GM19395 (cell line): Measurements from ENCODE around the gene ACAA1.
"Not testable (repeated sequence)": the region's sequence is repeated elsewhere in the genome, so short reads cannot be mapped to it uniquely, and the experiment has no call there.

Experiments
- ATAC-seq: cut with Tn5 transposase; IDR thresholded peaks from one replicate; pipeline ENCODE4 v1.9.1; 2021; ENCODE audit warnings: mild to moderate bottlenecking, moderate library complexity; ENCODE audit not compliant: unreplicated experiment

Gene ACAA1

GRCh38 chr3:38136393-38136776 is 542 bp downstream of the ACAA1 start:
- ATAC-seq = no peak

DNA sequence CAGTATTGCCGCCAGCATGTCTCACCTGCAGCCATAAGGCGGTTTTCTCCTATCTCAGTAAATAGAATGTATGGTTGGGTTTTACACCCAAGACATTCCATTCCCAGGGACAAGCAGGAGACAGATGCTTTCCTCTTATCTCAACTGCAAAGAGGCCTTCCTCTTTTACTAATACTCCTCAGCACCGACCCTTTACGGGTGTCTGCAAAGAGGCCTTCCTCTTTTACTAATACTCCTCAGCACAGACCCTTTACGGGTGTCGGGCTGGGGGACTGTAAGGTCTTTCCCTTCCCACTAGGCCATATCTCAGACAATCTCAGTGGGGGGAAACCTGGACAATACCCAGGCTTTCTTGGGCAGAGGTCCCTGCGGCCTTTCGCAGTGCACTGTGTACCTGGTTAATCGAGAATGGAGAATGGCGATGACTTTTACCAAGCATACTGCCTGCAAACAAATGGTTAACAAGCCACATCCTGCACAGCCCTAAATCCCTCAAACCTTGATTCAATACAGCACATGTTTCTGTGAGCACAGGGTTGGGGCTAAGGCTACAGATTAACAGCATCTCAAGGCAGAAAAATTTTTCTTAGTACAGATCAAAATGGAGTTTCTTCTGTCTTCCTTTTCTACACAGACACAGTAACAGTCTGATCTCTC is 1.2 kb downstream of the ACAA1 start:
- ATAC-seq = not testable (repeated sequence)

DNA sequence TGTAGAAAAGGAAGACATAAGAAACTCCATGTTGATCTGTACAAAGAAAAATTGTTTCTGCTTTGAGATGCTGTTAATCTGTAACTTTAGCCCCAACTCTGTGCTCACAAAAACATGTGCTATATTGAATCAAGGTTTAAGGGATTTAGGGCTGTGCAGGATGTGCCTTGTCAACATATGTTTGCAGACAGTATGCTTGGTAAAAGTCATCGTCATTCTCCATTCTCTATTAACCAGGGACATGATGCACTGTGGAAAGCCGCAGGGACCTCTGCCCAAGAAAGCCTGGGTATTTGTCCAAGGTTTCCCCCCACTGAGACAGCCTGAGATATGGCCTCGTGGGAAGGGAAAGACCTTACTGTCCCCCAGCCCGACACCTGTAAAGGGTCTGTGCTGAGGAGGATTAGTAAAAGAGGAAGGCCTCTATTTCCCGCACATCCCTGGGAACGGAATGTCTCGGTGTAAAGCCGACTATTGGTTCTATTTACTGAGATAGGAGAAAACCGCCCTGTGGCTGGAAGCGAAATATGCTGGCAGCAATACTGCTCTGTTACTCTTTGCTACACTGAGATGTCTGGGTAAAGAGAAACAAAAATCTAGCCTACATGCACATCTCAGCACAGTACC is 2.3 kb downstream of the ACAA1 start:
- ATAC-seq = not testable (repeated sequence)

GRCh38 chr3:38133557-38134405 is 3.1 kb downstream of the ACAA1 start:
- ATAC-seq = no peak

DNA sequence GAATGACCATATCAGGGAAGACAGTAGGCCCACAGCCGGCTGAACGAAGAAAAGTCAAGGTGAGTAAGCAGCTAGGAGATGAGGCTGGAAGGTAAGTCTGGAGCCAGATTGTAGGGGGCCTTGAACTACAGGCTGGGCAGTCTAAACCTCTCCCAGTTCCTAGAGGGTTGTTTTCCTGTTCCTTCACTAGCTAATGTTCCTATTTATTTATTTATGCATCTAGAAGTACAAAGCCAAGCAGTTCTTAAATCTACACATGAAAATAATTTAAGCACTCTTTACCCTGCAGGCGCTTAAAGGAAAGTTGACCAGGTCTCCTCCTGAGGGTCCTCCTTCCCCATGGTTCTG is 3.7 kb downstream of the ACAA1 start:
- no peak for ATAC-seq

DNA sequence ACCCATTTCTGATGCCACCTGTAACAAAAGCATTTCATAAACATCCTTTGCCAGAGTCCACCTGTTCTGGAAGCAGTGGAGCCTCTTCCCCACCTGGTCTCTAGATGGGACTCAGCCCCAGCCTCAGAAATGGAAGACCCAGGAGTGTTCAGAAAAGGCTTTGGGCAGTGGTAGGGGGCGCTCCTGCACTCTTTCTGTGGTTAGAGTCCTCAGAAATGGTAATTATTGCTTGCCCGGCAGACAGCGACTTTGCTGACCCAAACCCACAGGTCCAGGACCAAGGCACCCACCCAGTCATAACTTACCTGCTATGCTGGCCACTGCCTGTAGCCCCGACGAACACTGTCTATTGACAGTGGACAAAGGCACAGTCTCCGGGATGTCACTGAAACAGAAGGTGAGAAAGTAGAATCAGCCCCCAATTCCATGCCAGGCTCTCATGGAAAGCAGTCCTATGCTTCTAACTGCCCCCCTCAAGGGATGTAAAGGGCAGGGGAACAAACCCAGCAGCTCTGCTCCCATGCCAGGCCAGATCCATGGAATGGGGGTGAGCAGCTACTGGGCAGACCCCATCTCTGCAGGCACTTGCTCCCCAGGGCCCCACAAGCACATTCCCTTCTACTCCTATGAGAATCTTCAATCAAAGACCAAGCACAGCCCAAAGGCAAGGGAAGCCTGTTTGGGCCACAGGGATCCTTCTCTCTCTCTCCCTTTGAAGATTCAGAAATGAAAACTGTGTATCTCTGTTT is 5.1 kb downstream of the ACAA1 start:
- no peak for ATAC-seq

DNA sequence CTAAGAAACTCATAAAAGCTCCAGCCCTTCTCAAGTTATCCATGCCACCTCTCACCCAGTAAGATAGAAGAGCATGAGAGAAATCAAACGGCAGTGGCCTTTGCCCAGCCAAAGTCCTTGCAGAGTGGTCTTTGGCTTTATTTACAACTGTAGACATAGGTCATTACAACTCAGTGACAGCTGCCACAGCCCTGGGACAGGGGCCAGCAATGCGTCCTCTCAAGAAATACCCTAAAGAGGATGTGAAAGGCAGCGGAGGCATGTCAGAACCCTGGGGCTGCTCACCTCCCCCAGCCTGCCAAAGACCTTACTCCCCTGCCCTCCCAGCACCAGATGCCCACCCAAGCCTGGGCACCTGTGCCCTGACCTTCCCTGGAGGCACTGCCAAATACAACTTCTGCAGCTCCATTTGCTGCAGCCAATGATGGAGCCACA is 6.3 kb downstream of the ACAA1 start:
- no peak for ATAC-seq

- no peak for ATAC-seq
Observed at GRCh38 chr3:38129058-38129457, 7.9 kb downstream of the ACAA1 start.

DNA sequence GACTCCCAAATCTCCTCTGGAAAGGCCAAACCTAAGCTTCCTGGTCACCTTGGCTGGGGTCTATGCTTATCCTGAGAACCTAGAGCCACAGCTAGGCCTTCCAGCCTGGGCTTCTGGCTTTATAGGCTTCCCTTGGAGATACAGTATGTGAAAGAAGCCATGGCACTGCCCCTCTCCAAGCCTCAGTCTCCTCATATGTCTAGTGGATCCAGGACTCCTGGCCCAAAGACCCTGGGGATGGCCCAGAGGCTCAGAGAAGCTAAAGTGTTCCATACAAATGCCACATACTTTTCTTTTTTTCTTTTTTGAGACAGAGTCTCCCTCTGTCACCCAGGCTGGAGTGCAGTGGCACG is 8.6 kb downstream of the ACAA1 start:
- ATAC-seq = no peak

DNA sequence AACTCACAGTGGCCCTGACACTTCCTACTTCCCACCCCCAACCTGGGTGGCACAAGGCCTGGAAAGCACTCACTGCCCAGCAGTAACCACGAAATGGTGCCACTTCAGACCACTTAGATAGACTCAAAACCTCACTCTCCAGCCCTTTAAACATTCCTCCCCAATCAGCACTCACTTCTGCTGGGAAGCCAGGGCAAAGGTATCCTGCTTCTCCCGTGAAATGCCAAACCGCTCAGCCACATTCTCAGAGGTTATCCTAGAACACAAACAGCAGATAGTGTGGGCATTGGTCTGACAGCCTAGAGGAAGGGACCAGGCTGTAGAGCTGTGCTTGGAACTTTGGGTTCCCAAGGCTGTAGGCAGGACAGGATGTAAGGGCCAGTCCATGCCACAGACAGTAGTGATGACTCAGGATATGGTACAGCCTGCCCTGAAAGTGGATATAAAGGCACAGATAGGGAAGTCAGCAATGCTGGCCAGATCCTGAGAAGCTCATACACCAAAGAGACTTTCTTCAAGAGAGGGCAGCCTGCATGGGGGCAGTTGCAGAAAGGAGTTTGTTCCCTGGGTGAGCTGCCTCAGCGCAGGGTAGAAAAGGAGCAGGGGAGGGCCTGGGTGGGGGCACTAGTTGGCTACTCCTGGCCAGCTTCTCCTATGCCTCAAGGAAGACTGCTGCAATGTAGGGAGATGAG is 9.2 kb downstream of the ACAA1 start:
- ATAC-seq = no peak

GRCh38 chr3:38126121-38126892 is 10.6 kb downstream of the ACAA1 start:
- ATAC-seq = no peak

DNA sequence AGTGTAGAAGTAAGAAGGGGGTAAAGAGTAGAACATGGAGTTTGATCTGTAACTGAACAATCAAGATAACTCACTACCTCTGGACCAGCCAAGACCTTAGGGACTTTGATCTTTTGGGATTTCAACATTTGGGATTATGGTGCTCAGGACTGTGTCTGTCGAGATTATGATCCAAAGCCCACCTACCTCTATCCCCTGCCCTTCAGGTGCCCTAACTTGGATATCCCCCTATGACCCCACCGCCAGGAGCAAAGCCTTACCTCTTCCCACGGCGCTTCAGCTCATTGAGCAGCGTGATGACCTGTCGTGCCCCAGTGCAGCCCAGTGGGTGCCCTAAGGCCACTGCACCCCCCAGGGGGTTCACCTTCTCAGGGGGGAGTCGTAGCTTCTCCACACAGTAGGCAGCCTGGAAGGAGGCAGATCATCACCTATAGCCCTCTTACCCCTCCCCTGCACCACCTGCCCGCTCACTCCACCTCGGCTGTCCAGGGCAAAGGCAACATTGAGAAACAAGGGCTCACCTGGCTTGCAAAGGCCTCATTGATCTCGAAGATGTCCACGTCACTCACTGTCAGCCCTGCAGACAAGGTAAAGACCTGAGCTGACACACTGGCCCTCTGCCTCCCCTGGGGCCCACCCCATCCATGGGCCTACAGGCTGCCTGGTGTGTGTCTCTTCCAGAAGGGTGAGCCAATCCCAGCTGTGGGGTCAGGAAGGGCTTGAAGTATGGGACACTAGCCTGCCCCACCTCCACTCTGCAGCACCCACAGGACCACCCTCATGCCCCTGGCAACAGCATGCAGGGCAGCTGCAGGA is 11.4 kb downstream of the ACAA1 start:
- no peak for ATAC-seq

DNA sequence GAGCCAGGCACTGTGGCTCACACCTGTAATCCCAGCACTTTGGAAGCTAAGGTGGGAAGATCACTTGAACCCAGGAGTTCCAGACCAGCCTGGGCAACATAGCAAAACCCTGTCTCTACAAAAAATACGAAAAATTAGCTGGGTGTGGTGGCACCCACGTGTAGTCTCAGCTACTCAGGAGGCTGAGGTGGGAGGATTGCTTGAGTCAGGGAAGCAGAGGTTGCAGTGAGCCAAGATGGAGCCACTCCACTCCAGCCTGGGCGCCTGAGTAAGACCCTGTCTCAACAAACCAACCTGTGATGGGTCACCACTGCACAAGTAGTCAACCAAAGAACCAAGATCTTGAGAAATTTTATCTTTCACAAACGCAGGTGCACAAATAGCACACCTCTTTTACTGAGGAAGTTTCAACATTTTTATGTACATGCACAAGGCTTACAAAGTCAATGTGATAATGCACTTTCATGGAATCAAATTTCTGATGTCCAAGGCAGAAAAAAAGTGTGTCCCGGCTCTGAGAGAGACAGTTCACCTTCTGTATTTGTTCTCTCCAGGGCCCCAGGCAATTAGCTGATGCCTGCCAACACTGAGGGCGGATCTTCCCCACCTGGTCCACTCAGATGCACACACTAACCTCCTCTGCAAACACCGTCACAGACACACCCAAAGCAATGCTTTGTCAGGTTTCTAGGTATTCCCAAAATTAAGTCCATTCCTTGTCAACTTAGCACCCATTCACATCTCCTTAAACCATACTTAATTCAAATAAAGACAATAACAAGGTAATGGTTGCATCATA is 12.4 kb downstream of the ACAA1 start:
- ATAC-seq = no peak

DNA sequence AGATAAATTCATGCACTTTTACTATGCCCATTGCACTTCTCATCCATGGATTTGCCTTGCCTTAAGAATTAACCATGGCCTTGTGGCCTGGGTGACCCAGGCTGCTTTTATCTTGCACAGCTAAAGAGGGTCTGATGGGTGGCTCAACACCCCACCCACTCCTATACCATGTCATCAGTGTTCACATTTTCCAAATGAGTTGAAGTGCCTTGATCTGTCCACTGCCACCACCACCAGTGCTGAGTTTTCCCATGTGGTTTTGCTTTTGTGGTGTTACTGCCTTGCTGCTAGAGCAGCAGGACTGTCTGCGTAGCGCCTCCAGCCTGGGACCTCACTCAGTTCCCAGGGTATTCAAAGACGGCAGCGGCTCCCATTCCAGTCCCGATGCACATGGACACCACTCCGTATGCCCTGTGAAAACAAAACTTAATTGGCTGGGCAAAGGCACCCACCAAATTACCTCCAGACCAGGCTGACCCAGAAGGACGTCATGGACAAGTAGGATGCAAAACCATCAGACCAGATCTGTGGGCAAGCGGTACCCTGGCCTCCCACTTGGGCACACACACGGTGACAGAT is 14.1 kb downstream of the ACAA1 start:
- ATAC-seq = no peak

GRCh38 chr3:38121832-38122461 is 15.0 kb downstream of the ACAA1 start:
- ATAC-seq = no peak

DNA sequence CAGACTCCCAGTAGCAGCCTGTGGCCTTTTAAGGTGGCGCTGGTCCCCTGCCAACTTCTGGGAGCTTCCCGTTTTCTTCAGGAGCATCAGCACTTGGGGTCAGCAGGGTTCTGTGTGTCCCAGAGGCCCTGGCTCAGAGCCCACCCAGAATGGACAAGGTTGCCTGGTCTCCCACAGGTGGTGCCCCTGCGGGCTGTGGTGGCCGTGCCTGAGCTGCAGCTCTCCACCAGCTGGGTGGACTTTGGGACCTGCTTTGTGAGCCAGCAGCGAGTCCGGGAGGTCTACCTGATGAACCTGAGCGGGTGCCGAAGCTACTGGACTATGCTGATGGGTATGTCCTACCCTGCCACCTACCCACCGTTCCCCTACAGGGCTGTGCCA is 15.5 kb downstream of the ACAA1 start:
- no peak for ATAC-seq

DNA sequence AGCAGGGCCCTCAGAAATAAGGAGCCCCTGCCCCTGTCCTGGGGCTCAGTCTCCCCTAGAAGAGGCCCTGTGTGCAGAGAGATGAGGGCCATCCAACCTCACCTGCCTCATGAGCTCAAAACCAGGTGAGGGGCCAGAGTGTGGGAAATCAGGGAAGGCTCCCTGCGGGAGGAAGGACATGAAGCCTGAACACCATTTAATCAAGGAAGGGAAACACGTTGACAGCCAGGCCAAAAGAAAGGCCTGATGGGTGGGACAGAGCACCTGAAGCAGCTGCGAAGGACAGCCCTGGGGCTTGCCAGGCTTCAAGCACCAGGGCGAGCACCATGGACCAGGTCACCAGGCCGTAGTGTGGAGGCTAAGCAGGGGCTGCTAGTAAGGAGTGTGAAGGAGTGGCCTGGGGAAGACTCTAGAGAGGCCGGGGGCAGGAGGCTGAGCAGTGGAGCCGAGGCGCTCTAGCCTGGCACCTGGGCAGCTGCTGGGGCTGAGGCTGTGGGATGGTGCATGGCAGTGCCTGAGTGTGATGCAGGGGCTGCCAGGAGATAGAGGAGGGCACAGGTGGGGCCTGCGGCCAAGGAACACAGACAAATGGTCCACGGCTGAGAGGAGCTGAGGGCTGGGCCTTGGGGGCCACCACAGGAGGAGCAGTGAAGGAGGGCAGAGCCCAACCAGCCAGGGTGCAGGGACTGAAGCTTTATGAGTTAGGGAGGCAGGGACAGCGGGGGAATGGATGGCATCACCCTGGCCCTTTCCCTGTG is 16.1 kb downstream of the ACAA1 start:
- no peak for ATAC-seq
